ENCODE measurements around the gene TAF4. TPM values are rescaled to one million over a fixed set of nuclear protein-coding genes. Genes with fewer than 3 reads are reported as not detected.

TAF4 gene
- total RNA-seq, 1 experiment from 2014 or later, result 94.9 TPM

- no peaks in the 10 kb centered on the region for H3K36me3 ChIP-seq (ENCODE audit: control insufficient read depth, insufficient read depth, low read length)
- POLR2A ChIA-PET, result no interaction called here
- CTCF ChIA-PET, result no interaction called here
These were observed 39.2 kb upstream of the TAF4 start for GRCh38 chr20:62104791-62105345.

DNA sequence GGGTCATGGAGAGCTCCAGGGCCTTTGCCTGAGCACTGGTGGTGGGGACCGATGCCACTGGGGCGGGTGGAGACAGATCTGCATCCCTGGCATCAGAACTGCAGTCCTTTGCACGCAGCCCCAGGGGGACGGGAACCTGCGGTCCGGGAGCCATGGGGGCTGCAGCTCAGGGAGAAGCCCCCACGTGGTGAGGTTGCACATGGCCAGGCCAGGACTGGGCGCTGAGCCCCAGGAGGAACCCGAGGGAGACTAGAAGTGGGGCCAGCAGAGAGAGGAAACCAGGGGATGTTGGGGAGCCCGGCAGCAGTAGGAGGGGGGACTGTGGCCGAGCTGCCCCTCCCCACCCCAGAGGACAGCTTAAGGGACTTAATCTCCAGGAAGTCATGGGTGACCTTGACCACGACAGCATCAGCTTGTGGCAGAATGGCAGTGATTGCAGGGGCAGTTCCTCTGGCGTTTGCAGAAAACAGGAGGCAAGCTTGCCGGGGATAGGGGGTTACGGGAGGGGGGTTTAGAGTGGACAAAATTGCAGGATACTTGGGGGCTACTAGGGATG is 38.6 kb upstream of the TAF4 start:
- ChIA-PET CTCF (no interaction called here), POLR2A (no interaction called here)
- Histone ChIP-seq H3K9me3 (peaks cover 39% of the 10 kb centered on the region), H3K4me1 (no peaks in the 10 kb centered on the region), H3K4me3 (ENCODE audit: low read depth, low read length) (no peak overlapping the region), H3K36me3 (ENCODE audit: control insufficient read depth, insufficient read depth, low read length) (no peaks in the 10 kb centered on the region), H3K27me3 (replicated peaks; ENCODE audit: control insufficient read depth, insufficient read depth, low read length) (no peaks in the 10 kb centered on the region)
- Mint-ChIP-seq H3K36me3 (ENCODE audit: insufficient read depth, unreplicated experiment) (no peaks in the 10 kb centered on the region), H3K4me3 (ENCODE audit: unreplicated experiment) (no peak overlapping the region), H3K9me3 (ENCODE audit: unreplicated experiment) (peaks cover 47% of the 10 kb centered on the region), H3K4me1 (ENCODE audit: low read depth, unreplicated experiment) (no peaks in the 10 kb centered on the region), H3K27me3 (ENCODE audit: insufficient read depth, unreplicated experiment) (peaks cover 4% of the 10 kb centered on the region), H3K27ac (ENCODE audit: unreplicated experiment) (no peak overlapping the region)
- no peak for TF ChIP-seq CTCF (IDR thresholded peaks at IDR 0.05; ENCODE audit: insufficient read depth in 1 of 2, low read depth in 1 of 2, low read length in 1 of 2, severe bottlenecking in 1 of 2, unreplicated experiment in 1 of 2)
- BruUV-seq (replicated peaks), result no TSS peak
- intact Hi-C loops (cut with micrococcal nuclease; ENCODE audit: unreplicated experiment), result no loop called here
- no peak for DNase-seq

More at GRCh38 chr20:62104791-62105345, 39.2 kb upstream of the TAF4 start:
- Mint-ChIP-seq H3K27me3 (ENCODE audit: insufficient read depth, unreplicated experiment) (peaks cover 4% of the 10 kb centered on the region), H3K36me3 (ENCODE audit: insufficient read depth, unreplicated experiment) (no peaks in the 10 kb centered on the region), H3K4me3 (ENCODE audit: unreplicated experiment) (no peak overlapping the region), H3K9me3 (ENCODE audit: unreplicated experiment) (peaks cover 52% of the 10 kb centered on the region), H3K4me1 (ENCODE audit: low read depth, unreplicated experiment) (no peaks in the 10 kb centered on the region), H3K27ac (ENCODE audit: unreplicated experiment) (no peak overlapping the region)
- no TSS peak for BruUV-seq (replicated peaks)
- no peak for DNase-seq
- H3K27me3 ChIP-seq (replicated peaks; ENCODE audit: control insufficient read depth, insufficient read depth, low read length), result no peaks in the 10 kb centered on the region
- H3K9me3 ChIP-seq, result peaks cover 42% of the 10 kb centered on the region
- H3K4me3 ChIP-seq (ENCODE audit: low read depth, low read length), result no peak overlapping the region
- intact Hi-C loops (cut with micrococcal nuclease; ENCODE audit: unreplicated experiment), result no loop called here
- TF ChIP-seq CTCF (IDR thresholded peaks at IDR 0.05; ENCODE audit: insufficient read depth in 1 of 2, low read depth in 1 of 2, low read length in 1 of 2, severe bottlenecking in 1 of 2, unreplicated experiment in 1 of 2), result no peak
- no peaks in the 10 kb centered on the region for H3K4me1 ChIP-seq

GRCh38 chr20:62103508-62104233 is 38.0 kb upstream of the TAF4 start:
- Mint-ChIP-seq H3K9me3 (ENCODE audit: unreplicated experiment) (peaks cover 40% of the 10 kb centered on the region), H3K4me3 (ENCODE audit: unreplicated experiment) (no peak overlapping the region), H3K4me1 (ENCODE audit: low read depth, unreplicated experiment) (no peaks in the 10 kb centered on the region), H3K27ac (ENCODE audit: unreplicated experiment) (no peak overlapping the region), H3K36me3 (ENCODE audit: insufficient read depth, unreplicated experiment) (no peaks in the 10 kb centered on the region), H3K27me3 (ENCODE audit: insufficient read depth, unreplicated experiment) (peaks cover 4% of the 10 kb centered on the region)
- DNase-seq, result no peak
- no peak for TF ChIP-seq CTCF (IDR thresholded peaks at IDR 0.05; ENCODE audit: insufficient read depth in 1 of 2, low read depth in 1 of 2, low read length in 1 of 2, severe bottlenecking in 1 of 2, unreplicated experiment in 1 of 2)
- Histone ChIP-seq H3K9me3 (peaks cover 33% of the 10 kb centered on the region), H3K36me3 (ENCODE audit: control insufficient read depth, insufficient read depth, low read length) (no peaks in the 10 kb centered on the region), H3K27me3 (replicated peaks; ENCODE audit: control insufficient read depth, insufficient read depth, low read length) (no peaks in the 10 kb centered on the region), H3K4me3 (ENCODE audit: low read depth, low read length) (no peak overlapping the region), H3K4me1 (no peaks in the 10 kb centered on the region)
- ChIA-PET POLR2A (no interaction called here), CTCF (no interaction called here)
- BruUV-seq (replicated peaks), result no TSS peak
- intact Hi-C loops (cut with micrococcal nuclease; ENCODE audit: unreplicated experiment), result no loop called here
